MCF 10A (cell line): ENCODE measurements around the gene TBCD. TPM values are rescaled to one million over a fixed set of nuclear protein-coding genes. Genes with fewer than 3 reads are reported as not detected.

ENCODE experiments used
- BruUV-seq: library from RNA; stranded (reverse); fragments of 400-500 nt; replicated peaks from 2 replicates; lab custom pipeline; 2021; lab: Mats Ljungman, UMichigan
- CTCF ChIA-PET: fragments of 300-600 bp; sonication (Branson Sonifier 250); formaldehyde crosslinking; extraction: SDS; loops from one replicate; lab custom pipeline; 2021; ENCODE audit warnings: antibody characterized with exemption, inconsistent platforms; lab: Yijun Ruan, JAX
- POLR2A ChIA-PET: fragments of 300-600, 350-650 bp; sonication (Branson Sonifier 250); formaldehyde crosslinking; extraction: SDS; loops from one replicate; lab custom pipeline; 2020; ENCODE audit warnings: antibody characterized with exemption, inconsistent platforms; lab: Yijun Ruan, JAX
- DNase-seq: peaks from one replicate; pipeline ENCODE4 v3.0.0-alpha.2; 2018; ENCODE audit not compliant: unreplicated experiment
- H3K27ac Mint-ChIP-seq: one replicate; pipeline ENCODE4 v1.8.0; 2022; ENCODE audit warnings: mild to moderate bottlenecking, low read depth, mixed read lengths; ENCODE audit not compliant: unreplicated experiment
- H3K27me3 Mint-ChIP-seq: one replicate; pipeline ENCODE4 v1.8.0; 2022; ENCODE audit warnings: mixed read lengths; ENCODE audit not compliant: insufficient read depth, unreplicated experiment
- H3K36me3 Mint-ChIP-seq: one replicate; pipeline ENCODE4 v1.8.0; 2022; ENCODE audit warnings: mild to moderate bottlenecking, moderate library complexity, mixed read lengths; ENCODE audit not compliant: insufficient read depth, unreplicated experiment
- H3K4me1 Mint-ChIP-seq: one replicate; pipeline ENCODE4 v1.8.0; 2022; ENCODE audit warnings: mixed read lengths; ENCODE audit not compliant: insufficient read depth, unreplicated experiment
- H3K4me3 Mint-ChIP-seq: one replicate; pipeline ENCODE4 v1.8.0; 2022; ENCODE audit warnings: mild to moderate bottlenecking, moderate library complexity, mixed read lengths; ENCODE audit not compliant: unreplicated experiment
- H3K9me3 Mint-ChIP-seq: one replicate; pipeline ENCODE4 v1.8.0; 2022; ENCODE audit warnings: mixed read lengths; ENCODE audit not compliant: unreplicated experiment
- CTCF ChIP-seq: fragments of 200-600 bp; IDR thresholded peaks from one replicate; pipeline ENCODE4 v1.8.0; 2022; ENCODE audit warnings: antibody characterized with exemption, mild to moderate bottlenecking; ENCODE audit not compliant: unreplicated experiment
- intact Hi-C: fragments of 100-400 bp; cut with micrococcal nuclease; formaldehyde crosslinking; loops from 2 replicates; pipeline ENCODE4 v1.14.1; 2022
- total RNA-seq: library from RNA; stranded (reverse); gene quantifications from 2 replicates; pipeline ENCODE4 v1.2.3, GENCODE V29; 2022

TBCD gene
- total RNA-seq, 1 experiment from 2014 or later, result 76.2 TPM

GRCh38 chr17:82722341-82723013 lies 29.4 kb upstream of the TBCD start:
- no peak overlapping the region for H3K27ac Mint-ChIP-seq
- no TSS peak for BruUV-seq
- H3K36me3 Mint-ChIP-seq, result peaks cover 53% of the 10 kb centered on the region
- no peaks in the 10 kb centered on the region for H3K27me3 Mint-ChIP-seq
- ChIA-PET CTCF (interaction anchor here (0.6 to 0.7 kb wide), 2 partner anchors 41 to 173 kb away, joined by 3 read pairs; no protein-coding TSS in a partner anchor), POLR2A (interaction anchor here (1.3 kb wide), 1 partner anchor 21 kb away, joined by 3 read pairs; no protein-coding TSS in a partner anchor)
- no peak overlapping the region for H3K4me3 Mint-ChIP-seq
- no peaks in the 10 kb centered on the region for H3K9me3 Mint-ChIP-seq
- H3K4me1 Mint-ChIP-seq, result peaks cover 13% of the 10 kb centered on the region
- TF ChIP-seq CTCF, result no peak
- no peak for DNase-seq
- intact Hi-C loops, result no loop called here

- CTCF ChIA-PET, result no interaction called here
- Mint-ChIP-seq H3K4me1 (peaks cover 5% of the 10 kb centered on the region), H3K4me3 (no peak overlapping the region), H3K27ac (no peak overlapping the region), H3K9me3 (no peaks in the 10 kb centered on the region), H3K36me3 (peaks cover 51% of the 10 kb centered on the region), H3K27me3 (no peaks in the 10 kb centered on the region)
- intact Hi-C loops, result no loop called here
- no TSS peak for BruUV-seq
- no peak for DNase-seq
- POLR2A ChIA-PET, result no interaction called here
- no peak for TF ChIP-seq CTCF
These were observed 28.6 kb upstream of the TBCD start for GRCh38 chr17:82723169-82723807.

- Mint-ChIP-seq H3K9me3 (no peaks in the 10 kb centered on the region), H3K4me1 (no peaks in the 10 kb centered on the region), H3K36me3 (peaks cover 48% of the 10 kb centered on the region), H3K27me3 (no peaks in the 10 kb centered on the region), H3K27ac (no peak overlapping the region), H3K4me3 (no peak overlapping the region)
- DNase-seq, result no peak
- TF ChIP-seq CTCF, result no peak
- no TSS peak for BruUV-seq
- POLR2A ChIA-PET, result interaction anchor here (0.7 kb wide), 1 partner anchor 254 kb away, joined by 3 read pairs; no protein-coding TSS in a partner anchor
- CTCF ChIA-PET, result interaction anchor here (0.6 kb wide), 1 partner anchor 182 kb away, joined by 5 read pairs; no protein-coding TSS in a partner anchor
- intact Hi-C loops, result no loop called here
These were observed 25.4 kb upstream of the TBCD start for GRCh38 chr17:82726427-82726826.

GRCh38 chr17:82729479-82730260 lies 22.2 kb upstream of the TBCD start:
- DNase-seq, result no peak
- Mint-ChIP-seq H3K27me3 (no peaks in the 10 kb centered on the region), H3K36me3 (peaks cover 44% of the 10 kb centered on the region), H3K27ac (no peak overlapping the region), H3K9me3 (peaks cover 9% of the 10 kb centered on the region), H3K4me1 (no peaks in the 10 kb centered on the region), H3K4me3 (no peak overlapping the region)
- intact Hi-C loops, result no loop called here
- no TSS peak for BruUV-seq
- ChIA-PET POLR2A (interaction anchor here (1.7 kb wide), 1 partner anchor 14 kb away, joined by 3 read pairs; the partner anchor contains the start of gene FN3KRP), CTCF (interaction anchor here (0.7 kb wide), 1 partner anchor 22 kb away, joined by 3 read pairs; no protein-coding TSS in a partner anchor)
- no peak for TF ChIP-seq CTCF
